ENCODE measurements around the gene ATRNL1.

- TF ChIP-seq CTCF (IDR thresholded peaks at IDR 0.05; ENCODE audit: low read depth, low read length, poor library complexity, severe bottlenecking) (no peak), EZH2phosphoT487 (IDR thresholded peaks at IDR 0.05; ENCODE audit: borderline replicate concordance, low read length) (no peak)
Measured at GRCh38 chr10:115491526-115492140, 398.5 kb downstream of the ATRNL1 start.

All from DOHH2 (cell line).